Measurements from ENCODE around the gene TTC21B.

- TF ChIP-seq TCF7 (IDR thresholded peaks at IDR 0.05; ENCODE audit: borderline replicate concordance) (no peak), RCOR1 (conservative IDR thresholded peaks at IDR 0.05; ENCODE audit: low read depth, low read length) (no peak), CTCF (IDR thresholded peaks at IDR 0.05 in 2 of 3, conservative IDR thresholded peaks at IDR 0.05 in 1 of 3; ENCODE audit: control insufficient read depth in 2 of 3, extremely low read depth in 1 of 3, insufficient read depth in 1 of 3, low read depth in 3 of 3, low read length in 3 of 3) (no peak), EZH2 (IDR thresholded peaks at IDR 0.05; ENCODE audit: borderline replicate concordance, control insufficient read depth, low read depth, low read length) (no peak), BRCA1 (IDR thresholded peaks at IDR 0.05; ENCODE audit: low read depth, low read length) (no peak), SRF (IDR thresholded peaks at IDR 0.05; ENCODE audit: low read depth in 2 of 2, low read length in 2 of 2) (no peak), ZNF274 (IDR thresholded peaks at IDR 0.05; ENCODE audit: insufficient read depth, insufficient read length) (no peak)
Observed at GRCh38 chr2:165872101-165872791, 81.3 kb downstream of the TTC21B start.

Measured in GM12878 (cell line).